Endothelial cell of umbilical vein (primary cell): ENCODE results near the gene ERO1B. TPM values are rescaled to one million over a fixed set of nuclear protein-coding genes. Genes with fewer than 3 reads are reported as not detected.

Source experiments
- BruUV-seq: library from RNA; stranded (reverse); fragments of 400-500 nt; replicated peaks from 2 replicates; lab custom pipeline; 2021; lab: Mats Ljungman, UMichigan
- CTCF ChIA-PET: fragments of 300-600, 350-600 bp; sonication (Branson Sonifier 250); formaldehyde crosslinking; loops from one replicate; lab custom pipeline; 2021; ENCODE audit warnings: antibody characterized with exemption, inconsistent platforms; lab: Charles Lee
- POLR2A ChIA-PET: fragments of 300-600, 350-600 bp; sonication (Branson Sonifier 250); formaldehyde crosslinking; loops from one replicate; lab custom pipeline; 2021; ENCODE audit warnings: antibody characterized with exemption, inconsistent platforms; lab: Charles Lee
- DNase-seq: peaks from one replicate; pipeline ENCODE4 v3.0.0-alpha.2; 2011; ENCODE audit warnings: low read depth, low spot score
- FAIRE-seq: peaks from 2 replicates; lab custom pipeline; 2011; peaks lifted over from hg19 to GRCh38; lab: Jason Lieb, UNC
- H2AFZ ChIP-seq: 2 replicates; pipeline ENCODE4 v1.6.0; 2012; ENCODE audit warnings: low read depth, low read length, control low read depth, inconsistent platforms
- H3K27ac ChIP-seq: 2 replicates; pipeline ENCODE4 v1.5.1; 2011; ENCODE audit warnings: low read depth, mild to moderate bottlenecking, control low read depth, low read length, moderate library complexity; ENCODE audit not compliant: insufficient read depth
- H3K27me3 ChIP-seq, 2 experiments: 2 replicates each; pipeline versions ENCODE4 v1.6.0 to v1.6.1; 2011; ENCODE audit warnings: low read length in 2 of 2, mixed read lengths in 1 of 2; ENCODE audit not compliant: control insufficient read depth in 2 of 2, insufficient read depth in 2 of 2
- H3K36me3 ChIP-seq, 2 experiments: 2 replicates in 1 of 2; 3 replicates in 1 of 2; pipeline ENCODE4 v1.5.1; 2011; ENCODE audit warnings: low read length in 2 of 2, mild to moderate bottlenecking in 1 of 2, moderate library complexity in 1 of 2; ENCODE audit not compliant: control insufficient read depth in 2 of 2, insufficient read depth in 2 of 2; ENCODE audit errors: extremely low read depth in 1 of 2
- H3K4me1 ChIP-seq: 3 replicates; pipeline ENCODE4 v1.5.1; 2011; ENCODE audit warnings: mild to moderate bottlenecking, low read length; ENCODE audit not compliant: control insufficient read depth, insufficient read depth; ENCODE audit errors: extremely low read depth
- H3K4me2 ChIP-seq: 2 replicates; pipeline ENCODE4 v1.6.1; 2011; ENCODE audit warnings: low read length, control low read depth, mixed read lengths; ENCODE audit not compliant: insufficient read depth
- H3K4me3 ChIP-seq, 3 experiments: fragments of 200-600 bp in 1 of 3; sonication (generic), shearing (Covaris generic) in 1 of 3; replicated peaks in 1 of 3; 2 replicates each; pipeline ENCODE4 v1.5.1; 2011 to 2016; ENCODE audit warnings: control low read depth in 3 of 3, low read length in 3 of 3, mild to moderate bottlenecking in 2 of 3, inconsistent platforms in 1 of 3, low read depth in 1 of 3, moderate library complexity in 1 of 3; ENCODE audit not compliant: insufficient read depth in 1 of 3
- H3K79me2 ChIP-seq: 2 replicates; pipeline ENCODE4 v1.6.0; 2012; ENCODE audit warnings: low read length, inconsistent platforms; ENCODE audit not compliant: control insufficient read depth, insufficient read depth
- H3K9ac ChIP-seq: replicated peaks from 2 replicates; pipeline ENCODE3; 2011; ENCODE audit warnings: low read length, control low read depth; ENCODE audit not compliant: insufficient read depth; ENCODE audit errors: extremely low read depth
- H3K9me1 ChIP-seq: replicated peaks from 3 replicates; pipeline ENCODE4 v1.6.0; 2011; ENCODE audit warnings: mild to moderate bottlenecking, low read length; ENCODE audit not compliant: control insufficient read depth, insufficient read depth; ENCODE audit errors: extremely low read depth
- H3K9me3 ChIP-seq: replicated peaks from 2 replicates; pipeline ENCODE4 v1.5.1; 2012; ENCODE audit warnings: low read length, inconsistent platforms; ENCODE audit not compliant: control insufficient read depth, insufficient read depth
- H4K20me1 ChIP-seq: replicated peaks from 2 replicates; pipeline ENCODE3; 2011; ENCODE audit warnings: mild to moderate bottlenecking, low read length; ENCODE audit not compliant: control insufficient read depth, insufficient read depth; ENCODE audit errors: extremely low read depth
- CTCF ChIP-seq, 2 donors: IDR thresholded peaks; 1 replicate in 1 of 2; 2 replicates in 1 of 2; pipeline ENCODE4 v1.5.1; 2011; ENCODE audit warnings: low read length in 2 of 2, mild to moderate bottlenecking in 2 of 2, moderate library complexity in 2 of 2, control low read depth in 1 of 2, inconsistent platforms in 1 of 2, low read depth in 1 of 2; ENCODE audit not compliant: insufficient read depth in 1 of 2; ENCODE audit errors: extremely low read depth in 1 of 2
- EZH2 ChIP-seq: IDR thresholded peaks from 2 replicates; pipeline ENCODE4 v1.6.1; 2012; ENCODE audit warnings: borderline replicate concordance, low read depth, mild to moderate bottlenecking, moderate library complexity, low read length, inconsistent platforms; ENCODE audit not compliant: severe bottlenecking
- FOS ChIP-seq: IDR thresholded peaks from 2 replicates; pipeline ENCODE4 v1.6.1; 2011; ENCODE audit warnings: mild to moderate bottlenecking, low read length, moderate library complexity, borderline replicate concordance; ENCODE audit not compliant: insufficient read depth
- GATA2 ChIP-seq: IDR thresholded peaks from 2 replicates; pipeline ENCODE4 v1.7.0; 2011; ENCODE audit warnings: low read depth, mild to moderate bottlenecking, moderate library complexity, mixed read lengths, low read length; ENCODE audit not compliant: insufficient read length, insufficient read depth
- JUN ChIP-seq: IDR thresholded peaks from 2 replicates; pipeline ENCODE4 v1.6.1; 2011; ENCODE audit warnings: borderline replicate concordance, low read depth; ENCODE audit not compliant: insufficient read length, insufficient read depth
- MAX ChIP-seq: IDR thresholded peaks from 2 replicates; pipeline ENCODE4 v1.6.1; 2011; ENCODE audit not compliant: insufficient read depth, insufficient read length
- MYC ChIP-seq: IDR thresholded peaks from one replicate; pipeline ENCODE4 v1.6.1; 2011; ENCODE audit warnings: mild to moderate bottlenecking, low read depth, low read length
- POLR2A ChIP-seq: IDR thresholded peaks from 2 replicates; pipeline ENCODE4 v1.6.1; 2012; ENCODE audit warnings: low read depth, mild to moderate bottlenecking, control low read depth, low read length
- POLR2AphosphoS5 ChIP-seq: IDR thresholded peaks from 2 replicates; pipeline ENCODE4 v1.6.1; 2012; ENCODE audit warnings: low read depth, mild to moderate bottlenecking, control low read depth, low read length, moderate library complexity; ENCODE audit not compliant: insufficient read depth
- dilution Hi-C: fragments of 300-500 bp; cut with MboI; formaldehyde crosslinking; loops from one replicate; pipeline ENCODE4 v1.15.0; 2019; ENCODE audit warnings: low sequenced_read_pairs; ENCODE audit not compliant: extremely low pct_ligation_motif_present
- intact Hi-C: fragments of 100-400 bp; cut with micrococcal nuclease; formaldehyde crosslinking; loops from one replicate; pipeline ENCODE4 v1.10.0; 2022
- polyA plus RNA-seq, 4 experiments: library from polyadenylated mRNA; depleted of rRNA in 3 of 4; stranded (reverse) in 3 of 4; unstranded in 1 of 4; fragments of >200 nt; gene quantifications; 2 replicates each; pipeline versions ENCODE4 v1.2.1 to v1.2.3, GENCODE V29; 2011 to 2012; ENCODE audit warnings: missing spikeins in 1 of 4
- total RNA-seq: library from RNA; stranded (reverse); gene quantifications from 2 replicates; pipeline ENCODE4 v1.2.3, GENCODE V29; 2021

Gene ERO1B
- total and polyA plus RNA-seq, 2 donors (not counting 3 experiments of a cell fraction or from before 2014, with no cell fraction given): 1.9 to 3.6 TPM

GRCh38 chr1:236311040-236311439, 29.3 kb upstream of the ERO1B start:
- H2AFZ ChIP-seq: no peak overlapping the region
- H3K79me2 ChIP-seq: no peaks in the 10 kb centered on the region
- H3K27ac ChIP-seq: no peak overlapping the region
- ChIA-PET CTCF (interaction anchor here (1.2 kb wide), 1 partner anchor 21 kb away, joined by 3 read pairs; no protein-coding TSS in a partner anchor), POLR2A (no interaction called here)
- no peaks in the 10 kb centered on the region for H3K36me3 ChIP-seq
- no peaks in the 10 kb centered on the region for H3K9me3 ChIP-seq
- TF ChIP-seq CTCF (IDR thresholded peaks at IDR 0.05; ENCODE audit: extremely low read depth in 1 of 2, insufficient read depth in 1 of 2, low read depth in 1 of 2, low read length in 2 of 2): no peak
- H3K4me3 ChIP-seq: no peak overlapping the region
- no peaks in the 10 kb centered on the region for H3K27me3 ChIP-seq
- H4K20me1 ChIP-seq: no peaks in the 10 kb centered on the region
- H3K4me1 ChIP-seq: no peaks in the 10 kb centered on the region
- BruUV-seq: no TSS peak
- no peaks in the 10 kb centered on the region for H3K9me1 ChIP-seq
- dilution Hi-C loops: no loop called here
- intact Hi-C loops: no loop called here
- H3K9ac ChIP-seq: no peak overlapping the region
- H3K4me2 ChIP-seq: no peak overlapping the region
- DNase-seq (no peak), FAIRE-seq (no peak)

GRCh38 chr1:236308827-236309226, 27.1 kb upstream of the ERO1B start:
- TF ChIP-seq FOS (no peak), GATA2 (no peak), POLR2AphosphoS5 (no peak), MYC (no peak), POLR2A (no peak), EZH2 (no peak), JUN (no peak), CTCF (IDR thresholded peaks at IDR 0.05; ENCODE audit: extremely low read depth in 1 of 2, insufficient read depth in 1 of 2, low read depth in 1 of 2, low read length in 2 of 2) (no peak), MAX (no peak)
- CTCF ChIA-PET: no interaction called here
- DNase-seq (no peak), FAIRE-seq (no peak)
- Histone ChIP-seq H3K4me2 (no peak overlapping the region), H2AFZ (no peak overlapping the region), H3K9me3 (no peaks in the 10 kb centered on the region), H3K9me1 (no peaks in the 10 kb centered on the region), H3K27me3 (no peaks in the 10 kb centered on the region), H3K4me1 (no peaks in the 10 kb centered on the region), H3K9ac (no peak overlapping the region), H3K4me3 (no peak overlapping the region), H3K36me3 (no peaks in the 10 kb centered on the region), H3K27ac (no peak overlapping the region), H3K79me2 (no peaks in the 10 kb centered on the region), H4K20me1 (no peaks in the 10 kb centered on the region)
- no TSS peak for BruUV-seq
- dilution Hi-C loops: no loop called here
- intact Hi-C loops: no loop called here
- POLR2A ChIA-PET: no interaction called here
